ENCODE results near the gene CAPRIN2. TPM values are rescaled to one million over a fixed set of nuclear protein-coding genes. Genes with fewer than 3 reads are reported as not detected.

The CAPRIN2 gene
- total and polyA plus RNA-seq, 2 experiments from 2014 or later, result 36.5 to 41.3 TPM

DNA sequence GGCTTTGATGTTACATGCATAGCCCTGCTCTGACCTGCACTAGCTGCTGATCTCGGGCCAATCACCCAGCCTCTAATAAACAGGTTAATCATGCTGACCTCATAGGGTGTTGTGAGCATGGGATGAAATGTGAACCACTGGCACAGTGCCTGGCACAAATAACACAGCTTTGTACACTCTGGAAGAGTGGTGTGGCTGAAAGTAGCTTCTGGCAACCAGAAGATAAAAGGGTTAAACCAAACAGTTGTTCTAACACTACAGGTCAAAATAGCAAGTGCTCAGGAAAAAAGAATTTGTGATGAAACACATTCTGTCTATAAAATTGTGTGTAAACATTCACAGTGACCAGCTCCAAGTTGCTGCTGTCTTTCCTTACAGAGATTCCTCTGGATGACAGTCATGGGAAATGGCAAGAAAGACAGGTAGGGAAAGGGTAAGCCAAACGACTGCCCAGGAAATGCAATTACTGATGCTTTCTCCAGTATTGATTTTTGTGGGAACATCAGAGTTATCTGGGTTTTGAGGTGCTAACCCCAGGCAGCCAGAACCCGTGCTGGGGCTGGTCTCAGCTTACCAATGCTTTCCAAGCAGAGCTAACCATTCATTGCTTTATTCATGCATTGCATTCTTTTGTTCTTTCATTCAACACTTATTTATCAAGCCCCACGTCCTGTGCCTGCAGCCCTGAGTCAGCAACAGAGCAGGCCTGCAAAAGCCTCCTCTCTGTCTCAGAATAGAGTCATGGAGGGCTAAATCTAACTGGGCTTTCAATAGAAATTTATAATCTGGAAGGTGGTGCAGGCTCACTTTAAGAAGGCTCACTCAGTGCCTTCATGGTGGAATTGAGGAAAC, 38.1 kb upstream of the CAPRIN2 start:
- H3K27me3 ChIP-seq (ENCODE audit: insufficient read depth), result peaks cover 12% of the 10 kb centered on the region
- peak; percentile 21 for DNase-seq (ENCODE audit: low spot score)
- H3K4me3 ChIP-seq, result no peak overlapping the region
- TF ChIP-seq REST (IDR thresholded peaks at IDR 0.05; ENCODE audit: unreplicated experiment) (no peak), JUNB (IDR thresholded peaks at IDR 0.05; ENCODE audit: unreplicated experiment) (no peak), ZNF331 (CRISPR knock-in tag; IDR thresholded peaks at IDR 0.05; ENCODE audit: low read depth) (no peak), NANOG (IDR thresholded peaks at IDR 0.05; ENCODE audit: borderline replicate concordance) (no peak), ZNF462 (CRISPR knock-in tag; IDR thresholded peaks at IDR 0.05) (no peak), STAT1 (IDR thresholded peaks at IDR 0.05; ENCODE audit: unreplicated experiment) (no peak), EZH2 (IDR thresholded peaks at IDR 0.05; ENCODE audit: low read depth, unreplicated experiment) (no peak), ZNF114 (CRISPR knock-in tag; IDR thresholded peaks at IDR 0.05) (no peak), CTCF (conservative IDR thresholded peaks at IDR 0.05; ENCODE audit: low read depth in 2 of 2) (no peak), CREB1 (CRISPR knock-in tag; IDR thresholded peaks at IDR 0.05; ENCODE audit: low read depth) (no peak), POLR2AphosphoS5 (IDR thresholded peaks at IDR 0.05; ENCODE audit: low read depth) (no peak), EZH2phosphoT487 (IDR thresholded peaks at IDR 0.05; ENCODE audit: unreplicated experiment) (no peak)
- TF ChIP-seq, protein P1, sequence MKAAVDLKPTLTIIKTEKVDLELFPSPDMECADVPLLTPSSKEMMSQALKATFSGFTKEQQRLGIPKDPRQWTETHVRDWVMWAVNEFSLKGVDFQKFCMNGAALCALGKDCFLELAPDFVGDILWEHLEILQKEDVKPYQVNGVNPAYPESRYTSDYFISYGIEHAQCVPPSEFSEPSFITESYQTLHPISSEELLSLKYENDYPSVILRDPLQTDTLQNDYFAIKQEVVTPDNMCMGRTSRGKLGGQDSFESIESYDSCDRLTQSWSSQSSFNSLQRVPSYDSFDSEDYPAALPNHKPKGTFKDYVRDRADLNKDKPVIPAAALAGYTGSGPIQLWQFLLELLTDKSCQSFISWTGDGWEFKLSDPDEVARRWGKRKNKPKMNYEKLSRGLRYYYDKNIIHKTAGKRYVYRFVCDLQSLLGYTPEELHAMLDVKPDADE (IDR thresholded peaks at IDR 0.05), result no peak
- no peak overlapping the region for H2AFZ ChIP-seq
- peaks cover 8% of the 10 kb centered on the region for H3F3A ChIP-seq (replicated peaks; ENCODE audit: low read depth)
- peak overlapping the region; percentile 72; the same call in 1 of the 2 replicates for H3K27ac ChIP-seq (ENCODE audit: low read depth)
- H3K79me2 ChIP-seq (replicated peaks; ENCODE audit: insufficient read depth), result no peaks in the 10 kb centered on the region
- Mint-ChIP-seq H3K9me3 (peaks cover 3% of the 10 kb centered on the region), H3K36me3 (ENCODE audit: low read depth) (peaks cover 15% of the 10 kb centered on the region; the same call in 2 of the 3 replicates), H3K4me3 (no peak overlapping the region; the same call in 2 of the 3 replicates), H3K27me3 (ENCODE audit: insufficient read depth, low read depth, poor library complexity) (peaks cover 33% of the 10 kb centered on the region), H3K4me1 (peaks cover 42% of the 10 kb centered on the region), H3K27ac (peak overlapping the region; percentile 88)
- peaks cover 44% of the 10 kb centered on the region for H3K4me1 ChIP-seq (ENCODE audit: insufficient read depth)
- peak overlapping the region; percentile 58 for H3K4me2 ChIP-seq
- no peaks in the 10 kb centered on the region for H3K9me2 ChIP-seq (ENCODE audit: insufficient read depth)
- H3K36me3 ChIP-seq (ENCODE audit: insufficient read depth), result no peaks in the 10 kb centered on the region
- H4K20me1 ChIP-seq (replicated peaks; ENCODE audit: insufficient read depth), result no peaks in the 10 kb centered on the region
- no peak for ATAC-seq
